Astrocyte of the spinal cord (primary cell): ENCODE results near the gene AK4.

Source experiments
- DNase-seq: peaks from one replicate; pipeline ENCODE4 v3.0.0; 2011; ENCODE audit warnings: low read depth, low spot score
- H3K4me3 ChIP-seq: 2 replicates; pipeline ENCODE4 v1.5.1; 2011; ENCODE audit warnings: low read depth, mild to moderate bottlenecking, low read length, moderate library complexity
- in situ Hi-C: cut with HindIII; loops from 2 replicates; pipeline ENCODE4 v1.10.0; 2017; ENCODE audit warnings: low sequenced_read_pairs
- TF ChIP-seq, protein P1 (sequence below): IDR thresholded peaks from 2 replicates; pipeline ENCODE4 v1.5.1; 2012; ENCODE audit warnings: low read depth, mild to moderate bottlenecking, low read length, inconsistent platforms

The AK4 gene

GRCh38 chr1:65193129-65193695, 45.2 kb downstream of the AK4 start:
- in situ Hi-C loops: no loop called here
- DNase-seq: no peak
- TF ChIP-seq, protein P1, sequence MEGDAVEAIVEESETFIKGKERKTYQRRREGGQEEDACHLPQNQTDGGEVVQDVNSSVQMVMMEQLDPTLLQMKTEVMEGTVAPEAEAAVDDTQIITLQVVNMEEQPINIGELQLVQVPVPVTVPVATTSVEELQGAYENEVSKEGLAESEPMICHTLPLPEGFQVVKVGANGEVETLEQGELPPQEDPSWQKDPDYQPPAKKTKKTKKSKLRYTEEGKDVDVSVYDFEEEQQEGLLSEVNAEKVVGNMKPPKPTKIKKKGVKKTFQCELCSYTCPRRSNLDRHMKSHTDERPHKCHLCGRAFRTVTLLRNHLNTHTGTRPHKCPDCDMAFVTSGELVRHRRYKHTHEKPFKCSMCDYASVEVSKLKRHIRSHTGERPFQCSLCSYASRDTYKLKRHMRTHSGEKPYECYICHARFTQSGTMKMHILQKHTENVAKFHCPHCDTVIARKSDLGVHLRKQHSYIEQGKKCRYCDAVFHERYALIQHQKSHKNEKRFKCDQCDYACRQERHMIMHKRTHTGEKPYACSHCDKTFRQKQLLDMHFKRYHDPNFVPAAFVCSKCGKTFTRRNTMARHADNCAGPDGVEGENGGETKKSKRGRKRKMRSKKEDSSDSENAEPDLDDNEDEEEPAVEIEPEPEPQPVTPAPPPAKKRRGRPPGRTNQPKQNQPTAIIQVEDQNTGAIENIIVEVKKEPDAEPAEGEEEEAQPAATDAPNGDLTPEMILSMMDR: no peak

GRCh38 chr1:65195495-65196417, 47.8 kb downstream of the AK4 start:
- TF ChIP-seq, protein P1: no peak
- peak; percentile 85 for DNase-seq
- in situ Hi-C loops: no loop called here
- H3K4me3 ChIP-seq: no peak overlapping the region

More at GRCh38 chr1:65193129-65193695, 45.2 kb downstream of the AK4 start:
- no peak overlapping the region for H3K4me3 ChIP-seq

GRCh38 chr1:65196926-65197325, 48.9 kb downstream of the AK4 start:
- TF ChIP-seq, protein P1: no peak
- in situ Hi-C loops: no loop called here
- DNase-seq: no peak
- no peak overlapping the region for H3K4me3 ChIP-seq

GRCh38 chr1:65197636-65198035, 49.6 kb downstream of the AK4 start:
- in situ Hi-C loops: no loop called here
- H3K4me3 ChIP-seq: no peak overlapping the region
- DNase-seq: no peak
- TF ChIP-seq, protein P1: no peak

- no peak for DNase-seq
- in situ Hi-C loops: no loop called here
- H3K4me3 ChIP-seq: no peak overlapping the region
- TF ChIP-seq, protein P1: no peak
Observed at GRCh38 chr1:65198096-65198495, 50.1 kb downstream of the AK4 start.

DNA sequence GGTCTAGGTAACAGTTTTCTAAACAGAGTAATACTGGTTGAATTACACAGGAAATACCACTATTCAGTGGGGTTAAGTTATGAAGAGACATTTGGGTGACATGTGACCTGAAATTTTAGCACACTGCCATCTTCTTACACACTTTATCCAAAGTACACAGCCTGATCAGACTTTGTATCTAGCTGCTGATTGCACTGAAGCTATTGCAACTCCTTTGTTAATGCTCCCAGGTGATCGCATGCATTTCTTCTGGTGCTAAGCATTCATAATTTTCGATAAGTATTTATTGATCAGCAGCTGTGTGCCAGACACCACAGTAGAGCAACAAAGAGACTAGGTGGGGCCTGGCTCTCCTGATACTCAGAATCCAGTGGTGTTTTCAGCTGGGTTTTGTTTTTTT, 52.4 kb downstream of the AK4 start:
- no peak overlapping the region for H3K4me3 ChIP-seq
- TF ChIP-seq, protein P1: no peak
- in situ Hi-C loops: no loop called here
- no peak for DNase-seq
